ENCODE measurements around the gene EIF3D.
"Not testable (repeated sequence)": the region's sequence is repeated elsewhere in the genome, so short reads cannot be mapped to it uniquely, and the experiment has no call there.

Gene EIF3D

GRCh38 chr22:36522662-36523061 lies 6.3 kb downstream of the EIF3D start:
- no peak for TF ChIP-seq CTCF (IDR thresholded peaks at IDR 0.05)
- Histone ChIP-seq H3K27ac (no peak overlapping the region), H3K4me3 (no peak overlapping the region)
- no peak for DNase-seq (ENCODE audit: low spot score)

- no peak overlapping the region for H3K4me3 ChIP-seq
- no peak overlapping the region for H3K27ac ChIP-seq
- no peak for DNase-seq (ENCODE audit: low spot score)
- no peak for TF ChIP-seq CTCF (IDR thresholded peaks at IDR 0.05)
Measured at GRCh38 chr22:36520423-36520822, 8.5 kb downstream of the EIF3D start.

GRCh38 chr22:36519906-36520305 lies 9.1 kb downstream of the EIF3D start:
- not testable (repeated sequence) for DNase-seq (ENCODE audit: low spot score); H3K4me3 ChIP-seq; H3K27ac ChIP-seq

GRCh38 chr22:36514766-36515165 lies 14.2 kb downstream of the EIF3D start:
- H3K4me3 ChIP-seq, result no peak overlapping the region
- TF ChIP-seq CTCF (IDR thresholded peaks at IDR 0.05), result no peak
- no peak for DNase-seq (ENCODE audit: low spot score)
- H3K27ac ChIP-seq, result no peak overlapping the region

GRCh38 chr22:36512991-36513390 lies 16.0 kb downstream of the EIF3D start:
- Histone ChIP-seq H3K4me3 (no peak overlapping the region), H3K27ac (no peak overlapping the region)
- no peak for DNase-seq (ENCODE audit: low spot score)
- TF ChIP-seq CTCF (IDR thresholded peaks at IDR 0.05), result no peak

GRCh38 chr22:36512333-36512732 lies 16.6 kb downstream of the EIF3D start:
- Histone ChIP-seq H3K4me3 (no peak overlapping the region), H3K27ac (no peak overlapping the region)
- no peak for DNase-seq (ENCODE audit: low spot score)
- TF ChIP-seq CTCF (IDR thresholded peaks at IDR 0.05), result no peak

GRCh38 chr22:36510966-36511881 lies 17.7 kb downstream of the EIF3D start:
- TF ChIP-seq CTCF (IDR thresholded peaks at IDR 0.05), result no peak
- no peak for DNase-seq (ENCODE audit: low spot score)
- H3K4me3 ChIP-seq, result no peak overlapping the region
- no peak overlapping the region for H3K27ac ChIP-seq

Measured in coronary artery (tissue), 2 donors.